ENCODE data around the gene HSBP1.
A peak's percentile ranks its signal among the peaks of the same experiment; 100 is the strongest.

The HSBP1 gene

DNA sequence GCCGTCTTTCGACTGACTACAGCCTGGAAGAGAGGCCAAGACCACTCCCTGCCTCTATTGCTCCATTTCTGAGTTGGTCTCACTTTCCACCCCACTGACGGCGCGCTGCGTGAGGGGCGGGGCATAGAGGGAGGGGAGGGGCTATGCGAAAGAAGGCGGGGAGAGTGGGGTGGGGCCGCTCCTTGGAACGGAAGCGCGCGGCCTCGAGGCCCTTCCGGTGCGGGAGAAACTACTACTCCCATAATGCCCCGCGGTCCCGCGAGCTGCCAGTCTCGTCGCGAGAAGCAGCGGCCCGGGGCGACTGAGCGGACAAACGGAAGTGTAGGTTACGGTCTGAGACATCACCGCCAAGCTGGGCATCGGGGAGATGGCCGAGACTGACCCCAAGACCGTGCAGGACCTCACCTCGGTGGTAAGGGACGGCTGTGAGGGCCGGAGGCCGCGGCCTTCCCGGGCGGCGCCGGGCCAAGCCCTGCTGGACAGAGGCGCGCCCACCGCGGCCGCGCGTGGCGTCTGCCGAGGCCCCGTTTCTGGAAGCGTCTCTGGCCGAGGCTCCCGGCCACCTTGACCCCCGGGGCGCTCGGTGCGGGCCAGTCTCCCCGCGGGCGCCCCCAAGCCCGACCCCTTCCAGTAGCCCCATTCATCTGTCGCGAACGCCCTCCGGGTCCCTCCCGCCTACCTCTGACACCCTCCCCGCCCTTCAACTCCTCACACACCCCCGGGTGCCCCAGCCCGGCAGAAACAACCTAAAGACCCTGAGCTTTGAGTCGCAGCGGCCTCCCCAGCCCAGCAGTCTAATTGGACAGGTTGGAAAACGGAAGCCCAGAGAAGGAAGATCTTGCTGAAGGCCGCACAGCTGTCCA is at the start of gene HSBP1:
TSS of gene HSBP1 (plus strand) at position 269 of the 863 bp plus-strand sequence. CDS start at position 368, 99 bp downstream.
- DNase-seq (ENCODE audit: low spot score) = peak; percentile 90

DNA sequence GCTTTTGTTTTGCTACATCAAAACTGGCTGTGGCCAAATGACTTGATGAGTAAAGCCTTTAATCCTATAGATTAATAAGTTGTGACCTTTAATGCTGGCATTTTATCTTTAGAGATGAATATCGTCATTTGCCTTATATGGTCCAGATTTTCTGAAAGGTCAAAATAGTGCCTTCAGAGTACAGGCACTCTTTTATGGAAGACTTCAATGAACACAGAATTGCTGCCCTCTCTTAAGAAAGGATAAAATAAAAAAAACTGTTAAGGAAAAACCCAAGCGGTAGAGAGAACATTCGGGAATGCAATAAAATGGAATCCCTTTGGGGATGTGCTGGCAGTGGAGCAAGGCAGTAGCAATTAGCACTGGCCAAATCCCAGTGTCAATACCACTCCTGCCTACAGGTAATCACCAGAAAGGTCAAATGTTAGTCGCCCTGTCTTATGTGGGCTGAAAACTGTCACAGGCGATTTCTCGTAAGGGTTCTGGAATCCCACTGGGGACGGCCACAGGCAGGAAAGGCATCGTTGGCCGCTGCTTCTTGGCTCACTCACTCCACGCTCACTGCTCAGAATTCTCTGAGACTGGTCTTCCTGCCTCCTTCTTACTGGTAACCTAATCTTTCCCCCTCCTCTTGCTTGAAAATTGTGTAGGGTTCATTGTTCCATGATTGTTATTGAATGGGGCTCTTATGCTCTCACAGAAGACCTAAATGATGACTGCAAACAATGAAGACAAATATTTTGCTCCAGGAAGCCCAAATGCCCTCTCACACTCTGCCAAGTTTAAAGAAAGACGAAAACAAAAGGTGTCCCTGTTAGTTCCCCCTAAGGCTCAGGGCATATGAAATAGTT is 45.4 kb upstream of the HSBP1 start:
- DNase-seq (ENCODE audit: low spot score) = no peak

DNA sequence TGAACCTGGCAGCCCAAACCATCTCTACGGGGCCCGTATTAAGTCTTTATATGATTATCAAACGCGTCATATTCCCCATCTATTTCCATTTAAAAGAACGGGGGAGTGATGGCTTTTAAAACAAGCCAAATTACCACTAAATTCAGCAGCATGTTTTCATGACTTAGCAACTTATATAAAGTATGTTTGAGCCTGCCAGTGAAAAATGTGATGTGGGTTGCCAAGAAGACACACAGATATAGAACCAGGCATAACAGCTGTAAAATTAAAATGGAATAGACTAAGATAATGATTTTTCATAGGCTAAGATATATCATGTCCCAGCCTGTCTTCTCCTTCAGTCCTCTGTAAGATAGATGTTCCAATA is 44.8 kb upstream of the HSBP1 start:
- no peak for DNase-seq (ENCODE audit: low spot score)

DNA sequence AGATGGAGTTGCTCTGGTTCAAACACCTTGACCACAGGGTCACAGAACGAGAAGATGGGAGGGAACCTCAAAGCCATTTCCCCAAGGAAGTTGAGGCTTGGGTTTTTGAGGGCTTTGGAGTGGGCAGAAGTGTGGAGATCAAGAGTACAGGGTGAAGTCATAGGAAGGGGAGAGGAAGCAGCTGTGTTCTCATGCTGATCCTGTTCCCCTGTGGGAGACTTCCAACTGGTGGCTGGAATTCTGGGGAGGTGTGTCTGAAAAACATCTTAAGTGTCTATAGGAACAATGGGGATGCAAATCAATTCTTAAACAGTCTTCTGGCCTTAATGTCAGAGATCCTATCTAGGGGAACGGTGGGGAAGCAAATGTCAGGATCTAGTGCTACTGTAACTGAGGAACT is 38.8 kb upstream of the HSBP1 start:
- DNase-seq (ENCODE audit: low spot score) = no peak

GRCh38 chr16:83769397-83770008 is 38.3 kb upstream of the HSBP1 start:
- no peak for DNase-seq (ENCODE audit: low spot score)

GRCh38 chr16:83771306-83771942 is 36.4 kb upstream of the HSBP1 start:
- no peak for DNase-seq (ENCODE audit: low spot score)

GRCh38 chr16:83772806-83773205 is 35.0 kb upstream of the HSBP1 start:
- no peak for DNase-seq (ENCODE audit: low spot score)

DNA sequence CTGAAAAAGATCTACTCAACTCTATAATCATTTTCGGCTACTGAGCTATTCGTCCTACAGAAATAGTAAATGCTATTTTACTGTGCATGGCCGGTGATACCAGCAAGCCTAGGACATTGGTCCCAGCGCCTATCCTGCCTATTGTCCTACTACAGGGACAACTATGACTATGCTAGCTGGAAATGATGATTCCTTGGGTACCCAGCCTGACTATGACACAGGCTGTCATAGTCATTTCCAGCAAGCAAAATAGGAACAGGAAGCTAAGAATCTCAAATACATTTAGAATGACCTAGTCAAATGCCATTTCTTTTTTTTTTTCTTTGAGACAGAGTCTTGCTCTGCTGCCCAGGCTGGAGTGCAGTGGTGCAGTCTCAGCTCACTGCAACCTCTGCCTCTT is 33.7 kb upstream of the HSBP1 start:
- no peak for DNase-seq (ENCODE audit: low spot score)

- no peak for DNase-seq (ENCODE audit: low spot score)
Measured at GRCh38 chr16:83776944-83777343, 30.8 kb upstream of the HSBP1 start.

- no peak for DNase-seq (ENCODE audit: low spot score)
Measured at GRCh38 chr16:83779886-83780285, 27.9 kb upstream of the HSBP1 start.

- no peak for DNase-seq (ENCODE audit: low spot score)
Measured at GRCh38 chr16:83785455-83785854, 22.3 kb upstream of the HSBP1 start.

DNA sequence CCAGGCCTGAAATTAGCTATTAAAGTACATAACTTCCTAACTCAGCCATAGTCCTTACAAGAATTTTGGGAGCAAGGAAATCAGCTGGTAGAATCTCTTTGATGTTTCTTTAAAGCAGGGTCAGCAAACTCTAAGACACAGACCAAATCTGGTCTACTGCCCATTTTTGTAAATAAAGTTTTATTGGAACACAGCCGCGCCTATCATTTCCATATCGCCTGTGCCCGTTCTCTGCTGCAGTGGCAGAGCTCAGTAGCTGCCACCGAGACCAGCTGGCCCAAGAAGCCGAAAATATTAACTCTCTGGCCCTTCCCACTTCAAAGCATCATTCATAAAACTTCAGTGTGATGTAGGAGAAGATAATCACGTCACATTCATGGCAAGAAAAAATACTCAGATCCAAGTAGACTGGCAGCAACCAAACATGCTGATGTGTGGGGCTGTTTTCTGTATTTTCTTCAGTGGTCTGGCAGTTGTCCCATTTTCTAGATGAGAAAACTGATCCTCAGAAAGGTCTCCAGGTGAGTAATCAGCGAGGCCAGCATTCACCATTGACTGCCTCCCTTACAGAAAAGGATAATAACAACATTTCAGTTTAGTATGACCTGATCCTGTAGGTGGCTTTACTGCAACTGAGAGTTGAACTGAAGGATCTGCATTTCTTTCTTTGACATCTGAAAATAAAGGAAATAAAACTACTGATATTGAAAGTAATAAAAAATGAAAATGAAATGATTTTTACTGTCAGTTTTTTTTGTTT is 18.0 kb upstream of the HSBP1 start:
- DNase-seq (ENCODE audit: low spot score) = no peak

GRCh38 chr16:83791916-83792315 is 15.9 kb upstream of the HSBP1 start:
- DNase-seq (ENCODE audit: low spot score) = no peak

DNA sequence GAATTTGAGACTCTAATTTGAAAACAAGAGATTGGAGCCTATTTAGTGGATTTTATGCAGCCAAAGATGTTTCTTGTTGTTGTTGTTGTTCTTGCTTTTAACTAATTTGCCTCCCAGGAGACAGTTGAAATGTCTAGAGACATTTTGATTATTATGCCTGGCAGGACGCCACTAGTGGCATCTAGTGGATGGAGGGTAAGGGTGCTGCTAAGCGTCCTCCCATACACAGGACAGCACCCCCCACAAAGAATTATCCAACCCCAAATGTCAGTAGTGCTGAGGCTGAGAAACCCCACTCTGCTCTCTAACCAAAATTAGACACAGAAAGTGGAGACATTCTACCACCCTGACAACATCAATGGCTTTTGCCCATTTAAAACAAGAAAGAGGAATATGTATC is 15.4 kb upstream of the HSBP1 start:
- DNase-seq (ENCODE audit: low spot score) = no peak

DNA sequence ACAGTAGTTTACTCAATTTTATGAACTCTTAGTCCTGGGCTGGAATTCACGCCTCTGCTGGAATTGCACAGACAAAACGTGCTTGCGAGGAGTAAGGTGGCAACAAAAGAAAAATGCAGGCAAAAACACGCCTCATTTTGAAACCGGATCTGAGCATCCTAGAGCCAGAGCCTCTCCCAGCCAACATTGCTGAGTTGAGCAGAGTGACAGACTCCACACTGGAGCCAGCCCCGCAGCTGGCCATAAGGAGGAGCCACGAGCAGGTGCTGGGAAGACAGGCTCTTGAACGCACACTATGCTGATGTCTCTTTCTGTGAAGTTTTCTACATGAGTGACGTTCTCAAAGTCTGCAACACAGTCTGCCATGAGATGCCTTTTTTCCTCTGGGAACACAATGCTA is 14.6 kb upstream of the HSBP1 start:
- no peak for DNase-seq (ENCODE audit: low spot score)

GRCh38 chr16:83794860-83795554 is 12.8 kb upstream of the HSBP1 start:
- DNase-seq (ENCODE audit: low spot score) = no peak

DNA sequence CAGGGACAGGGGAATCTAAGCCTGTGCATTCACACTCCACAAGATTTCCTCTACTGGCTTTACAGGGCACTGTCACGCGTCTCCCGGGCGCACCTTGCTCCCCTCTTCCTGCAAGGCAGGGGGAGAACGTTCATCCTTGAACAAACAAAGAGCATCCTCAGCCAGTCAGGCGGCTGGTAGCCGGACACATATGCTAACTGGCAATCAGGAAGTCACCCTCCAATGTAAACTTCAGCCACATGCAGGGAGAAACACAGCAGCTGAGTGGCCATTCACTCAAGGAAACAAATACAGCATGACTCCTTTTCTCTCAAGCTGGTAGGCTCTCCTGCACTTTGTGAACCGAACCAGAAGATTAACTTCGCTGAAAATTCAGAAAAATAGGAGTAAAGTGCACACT is 10.8 kb upstream of the HSBP1 start:
- no peak for DNase-seq (ENCODE audit: low spot score)

GRCh38 chr16:83799336-83799735 is 8.4 kb upstream of the HSBP1 start:
- no peak for DNase-seq (ENCODE audit: low spot score)

- no peak for DNase-seq (ENCODE audit: low spot score)
Measured at GRCh38 chr16:83802135-83802534, 5.6 kb upstream of the HSBP1 start.

DNA sequence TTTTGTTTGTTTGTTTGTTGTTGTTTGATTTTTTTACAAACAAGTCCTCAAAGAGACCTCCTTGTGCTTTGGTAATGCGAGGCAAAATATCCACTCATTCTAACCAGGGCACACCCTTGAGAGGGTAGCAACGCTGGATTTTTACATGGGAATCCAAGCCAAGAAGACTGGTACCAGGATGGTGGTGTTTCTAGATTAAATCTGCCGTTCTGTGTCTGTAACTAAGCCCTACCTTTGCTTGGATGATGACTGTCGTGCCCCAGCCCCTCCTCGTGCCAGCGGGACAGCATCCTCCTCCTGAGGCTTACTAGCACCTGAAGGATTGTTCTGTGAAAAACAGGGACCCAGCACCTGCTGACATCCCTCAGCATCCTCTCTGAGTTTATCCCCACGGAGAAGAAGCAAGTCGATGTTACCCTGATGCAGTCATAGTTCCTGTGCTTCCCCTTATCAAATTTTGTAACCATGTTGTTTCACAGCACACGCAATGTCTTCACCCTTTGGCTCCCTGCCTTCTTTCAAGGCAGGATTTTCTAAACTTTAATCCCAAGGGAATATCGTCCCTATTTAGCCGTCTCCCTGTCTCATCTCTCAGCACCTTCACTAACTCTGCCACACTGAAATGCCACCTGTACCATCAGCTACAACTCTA is 5.1 kb upstream of the HSBP1 start:
- no peak for DNase-seq (ENCODE audit: low spot score)
